BLaER1 treated with 17β-estradiol and CSF1 and Interleukin-3, amounts not matched to agents 10 nM and 100 nM (cell line): ENCODE measurements around the gene CDC16.

Experiments used
- H3K27ac ChIP-seq, 11 experiments: shearing (Covaris generic); formaldehyde crosslinking; 2 replicates each; pipeline ENCODE4 v1.8.1; 2022
- H3K27me3 ChIP-seq, 11 experiments: shearing (Covaris generic); formaldehyde crosslinking; 2 replicates each; pipeline ENCODE4 v1.8.1; 2022
- H3K36me3 ChIP-seq, 11 experiments: shearing (Covaris generic); formaldehyde crosslinking; 2 replicates each; pipeline ENCODE4 v1.8.1; 2022
- H3K4me1 ChIP-seq, 10 experiments: shearing (Covaris generic); formaldehyde crosslinking; 2 replicates each; pipeline ENCODE4 v1.8.1; 2022
- H3K4me2 ChIP-seq, 11 experiments: shearing (Covaris generic); formaldehyde crosslinking; 2 replicates each; pipeline ENCODE4 v1.8.1; 2022
- H3K4me3 ChIP-seq, 10 experiments: shearing (Covaris generic); formaldehyde crosslinking; 2 replicates each; pipeline ENCODE4 v1.8.1; 2022
- H3K9ac ChIP-seq, 11 experiments: shearing (Covaris generic); formaldehyde crosslinking; 2 replicates each; pipeline ENCODE4 v1.8.1; 2022
- H3K9me3 ChIP-seq, 11 experiments: shearing (Covaris generic); formaldehyde crosslinking; replicated peaks in 1 of 11; 2 replicates each; pipeline ENCODE4 v1.8.1; 2022
- H4K20me1 ChIP-seq, 11 experiments: shearing (Covaris generic); formaldehyde crosslinking; 2 replicates each; pipeline ENCODE4 v1.8.1; 2022
- Cebpa-rat ChIP-seq, 11 experiments: shearing (Covaris generic); IDR thresholded peaks; 2 replicates each; pipeline ENCODE4 v1.8.1; 2022

CDC16 gene

GRCh38 chr13:114202581-114202980, 32.1 kb upstream of the CDC16 start:
- H3K9me3 ChIP-seq: peaks cover 45 to 62% (median 49%) of the 10 kb centered on the region in 11 experiments
- no peak for TF ChIP-seq Cebpa-rat (IDR thresholded peaks at IDR 0.05)

GRCh38 chr13:114203536-114203935, 31.2 kb upstream of the CDC16 start:
- H3K27ac ChIP-seq: no peak overlapping the region
- H3K4me2 ChIP-seq: no peak overlapping the region
- TF ChIP-seq Cebpa-rat (IDR thresholded peaks at IDR 0.05): no peak
- H3K4me3 ChIP-seq: no peak overlapping the region
- peaks cover 0 to 5% (median 0%) of the 10 kb centered on the region in 10 experiments; a peak in 1 of 20 replicates for H3K4me1 ChIP-seq
- H3K27me3 ChIP-seq: peaks cover 0 to 15% (median 0%) of the 10 kb centered on the region in 11 experiments; a peak in 9 of 22 replicates
- H4K20me1 ChIP-seq: no peaks in the 10 kb centered on the region
- no peak overlapping the region for H3K9ac ChIP-seq
- H3K9me3 ChIP-seq: peaks cover 40 to 57% (median 45%) of the 10 kb centered on the region in 11 experiments
- H3K36me3 ChIP-seq: no peaks in the 10 kb centered on the region

More at GRCh38 chr13:114202581-114202980, 32.1 kb upstream of the CDC16 start:
- Histone ChIP-seq H3K27me3 (peaks cover 0 to 15% (median 0%) of the 10 kb centered on the region in 11 experiments; a peak in 9 of 22 replicates), H3K4me3 (no peak overlapping the region), H3K4me2 (no peak overlapping the region), H3K27ac (no peak overlapping the region), H3K9ac (no peak overlapping the region), H3K4me1 (peaks cover 0 to 5% (median 0%) of the 10 kb centered on the region in 10 experiments; a peak in 1 of 20 replicates), H3K36me3 (no peaks in the 10 kb centered on the region), H4K20me1 (no peaks in the 10 kb centered on the region)

GRCh38 chr13:114204894-114205293, 29.8 kb upstream of the CDC16 start:
- no peak for TF ChIP-seq Cebpa-rat (IDR thresholded peaks at IDR 0.05)
- Histone ChIP-seq H3K9ac (no peak overlapping the region), H3K4me3 (no peak overlapping the region), H3K4me2 (no peak overlapping the region), H3K4me1 (0 out of 20 replicates have a peak, but pooled peaks cover 0 to 3% (median 0%) of the 10 kb centered on the region in 10 experiments), H3K27ac (no peak overlapping the region), H3K36me3 (no peaks in the 10 kb centered on the region), H3K9me3 (peaks cover 29 to 44% (median 34%) of the 10 kb centered on the region in 11 experiments), H3K27me3 (peaks cover 0 to 11% (median 0%) of the 10 kb centered on the region in 11 experiments; a peak in 9 of 22 replicates), H4K20me1 (no peaks in the 10 kb centered on the region)

GRCh38 chr13:114208134-114208533, 26.6 kb upstream of the CDC16 start:
- no peak for TF ChIP-seq Cebpa-rat (IDR thresholded peaks at IDR 0.05)
- no peak overlapping the region for H3K4me3 ChIP-seq
- H3K27me3 ChIP-seq: no peaks in the 10 kb centered on the region
- H3K9ac ChIP-seq: no peak overlapping the region
- H4K20me1 ChIP-seq: no peaks in the 10 kb centered on the region
- H3K27ac ChIP-seq: no peak overlapping the region
- peaks cover 18 to 27% (median 20%) of the 10 kb centered on the region in 11 experiments for H3K9me3 ChIP-seq
- no peak overlapping the region for H3K4me2 ChIP-seq
- no peaks in the 10 kb centered on the region for H3K36me3 ChIP-seq
- 0 out of 20 replicates have a peak, but pooled peaks cover 0 to 3% (median 0%) of the 10 kb centered on the region in 10 experiments for H3K4me1 ChIP-seq

GRCh38 chr13:114211446-114212157, 23.1 kb upstream of the CDC16 start:
- Histone ChIP-seq H3K4me2 (no peak overlapping the region), H4K20me1 (no peaks in the 10 kb centered on the region), H3K4me1 (no peaks in the 10 kb centered on the region), H3K36me3 (no peaks in the 10 kb centered on the region), H3K27me3 (no peaks in the 10 kb centered on the region), H3K27ac (no peak overlapping the region), H3K9ac (no peak overlapping the region), H3K9me3 (peaks cover 14 to 18% (median 15%) of the 10 kb centered on the region in 11 experiments), H3K4me3 (no peak overlapping the region)
- no peak for TF ChIP-seq Cebpa-rat (IDR thresholded peaks at IDR 0.05)

GRCh38 chr13:114212158-114212495, 22.6 kb upstream of the CDC16 start:
- H3K4me2 ChIP-seq: no peak overlapping the region
- no peaks in the 10 kb centered on the region for H4K20me1 ChIP-seq
- no peak overlapping the region for H3K27ac ChIP-seq
- TF ChIP-seq Cebpa-rat (IDR thresholded peaks at IDR 0.05): no peak
- H3K9me3 ChIP-seq: peaks cover 8 to 12% (median 10%) of the 10 kb centered on the region in 11 experiments
- H3K4me1 ChIP-seq: no peaks in the 10 kb centered on the region
- no peak overlapping the region for H3K4me3 ChIP-seq
- H3K27me3 ChIP-seq: no peaks in the 10 kb centered on the region
- no peak overlapping the region for H3K9ac ChIP-seq
- no peaks in the 10 kb centered on the region for H3K36me3 ChIP-seq

- no peaks in the 10 kb centered on the region for H4K20me1 ChIP-seq
- H3K4me3 ChIP-seq: no peak overlapping the region
- peaks cover 0 to under 1% (median under 1%) of the 10 kb centered on the region in 10 experiments; a peak in 7 of 20 replicates for H3K4me1 ChIP-seq
- H3K27ac ChIP-seq: no peak overlapping the region
- H3K36me3 ChIP-seq: no peaks in the 10 kb centered on the region
- TF ChIP-seq Cebpa-rat (IDR thresholded peaks at IDR 0.05): no peak
- no peaks in the 10 kb centered on the region for H3K9me3 ChIP-seq
- H3K4me2 ChIP-seq: no peak overlapping the region
- H3K27me3 ChIP-seq: no peaks in the 10 kb centered on the region
- no peak overlapping the region for H3K9ac ChIP-seq
Measured at GRCh38 chr13:114213980-114214379, 20.7 kb upstream of the CDC16 start.

GRCh38 chr13:114219392-114219791, 15.3 kb upstream of the CDC16 start:
- TF ChIP-seq Cebpa-rat (IDR thresholded peaks at IDR 0.05): no peak
- H3K4me2 ChIP-seq: peak overlapping the region; percentile 31 to 80 (median 51); a peak in 21 of 22 replicates

GRCh38 chr13:114222461-114222968, 12.2 kb upstream of the CDC16 start:
- Histone ChIP-seq H3K27me3 (no peaks in the 10 kb centered on the region), H3K27ac (peak overlapping the region; percentile 4 to 91 (median 73); a peak in 20 of 22 replicates), H3K4me2 (peak overlapping the region; percentile 48 to 86 (median 74)), H4K20me1 (no peaks in the 10 kb centered on the region), H3K9ac (peak overlapping the region; percentile 29 to 82 (median 64); a peak in 19 of 22 replicates), H3K9me3 (no peaks in the 10 kb centered on the region), H3K36me3 (no peaks in the 10 kb centered on the region), H3K4me3 (peak overlapping the region in 3 of 10 experiments; percentile 5 to 44 (median 11); a peak in 4 of 20 replicates), H3K4me1 (peaks cover 40 to 78% (median 55%) of the 10 kb centered on the region in 10 experiments)
- no peak for TF ChIP-seq Cebpa-rat (IDR thresholded peaks at IDR 0.05)

More at GRCh38 chr13:114219392-114219791, 15.3 kb upstream of the CDC16 start:
- Histone ChIP-seq H3K9me3 (no peaks in the 10 kb centered on the region), H3K36me3 (no peaks in the 10 kb centered on the region), H3K27ac (peak overlapping the region in 2 of 11 experiments; percentile 3 to 29; a peak in 1 of 22 replicates), H3K4me3 (no peak overlapping the region; a peak in 1 of 20 replicates), H4K20me1 (no peaks in the 10 kb centered on the region), H3K9ac (no peak overlapping the region; a peak in 1 of 22 replicates), H3K27me3 (no peaks in the 10 kb centered on the region), H3K4me1 (peaks cover 23 to 54% (median 35%) of the 10 kb centered on the region in 10 experiments)
